A673 (cell line): ENCODE measurements around the gene FBN1.

Experiments
- EZH2 ChIP-seq: fragments of 200-600 bp; sonication (generic); IDR thresholded peaks from 2 replicates; pipeline ENCODE4 v1.6.1; 2017; ENCODE audit warnings: borderline replicate concordance, low read depth, mild to moderate bottlenecking, mixed read lengths, antibody characterized with exemption, low read length; ENCODE audit not compliant: poor library complexity, severe bottlenecking
- TF ChIP-seq, protein P1 (sequence below): fragments of 300-800, 200-600 bp; sonication (generic); conservative IDR thresholded peaks from 2 replicates; pipeline ENCODE4 v1.5.1; 2017; ENCODE audit warnings: low read depth, mild to moderate bottlenecking, antibody characterized with exemption, low read length, moderate library complexity, mixed read lengths

DNA sequence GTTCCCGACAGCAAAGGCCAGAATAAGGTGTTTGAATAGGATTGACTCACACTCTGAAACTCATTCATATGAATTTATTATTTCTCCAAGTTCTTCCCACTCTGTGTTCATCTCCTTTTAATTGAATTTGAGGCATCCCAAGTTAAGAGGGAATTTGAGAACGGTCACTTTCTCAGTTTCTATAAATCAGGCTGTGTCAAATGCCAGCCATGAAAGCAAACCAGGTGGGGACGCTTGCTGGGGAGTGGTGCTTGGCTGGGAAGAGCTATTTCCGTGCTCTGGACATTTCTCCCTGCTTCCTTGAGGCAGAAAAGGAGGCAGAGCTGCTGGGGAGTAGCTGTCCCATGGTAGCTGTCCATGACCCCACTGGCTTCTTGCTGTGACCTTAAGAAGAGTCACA is 116.6 kb downstream of the FBN1 start:
- no peak for TF ChIP-seq EZH2
- TF ChIP-seq, protein P1, sequence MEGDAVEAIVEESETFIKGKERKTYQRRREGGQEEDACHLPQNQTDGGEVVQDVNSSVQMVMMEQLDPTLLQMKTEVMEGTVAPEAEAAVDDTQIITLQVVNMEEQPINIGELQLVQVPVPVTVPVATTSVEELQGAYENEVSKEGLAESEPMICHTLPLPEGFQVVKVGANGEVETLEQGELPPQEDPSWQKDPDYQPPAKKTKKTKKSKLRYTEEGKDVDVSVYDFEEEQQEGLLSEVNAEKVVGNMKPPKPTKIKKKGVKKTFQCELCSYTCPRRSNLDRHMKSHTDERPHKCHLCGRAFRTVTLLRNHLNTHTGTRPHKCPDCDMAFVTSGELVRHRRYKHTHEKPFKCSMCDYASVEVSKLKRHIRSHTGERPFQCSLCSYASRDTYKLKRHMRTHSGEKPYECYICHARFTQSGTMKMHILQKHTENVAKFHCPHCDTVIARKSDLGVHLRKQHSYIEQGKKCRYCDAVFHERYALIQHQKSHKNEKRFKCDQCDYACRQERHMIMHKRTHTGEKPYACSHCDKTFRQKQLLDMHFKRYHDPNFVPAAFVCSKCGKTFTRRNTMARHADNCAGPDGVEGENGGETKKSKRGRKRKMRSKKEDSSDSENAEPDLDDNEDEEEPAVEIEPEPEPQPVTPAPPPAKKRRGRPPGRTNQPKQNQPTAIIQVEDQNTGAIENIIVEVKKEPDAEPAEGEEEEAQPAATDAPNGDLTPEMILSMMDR: no peak
